ENCODE results near the gene ATOX1.

- TF ChIP-seq, protein P1, sequence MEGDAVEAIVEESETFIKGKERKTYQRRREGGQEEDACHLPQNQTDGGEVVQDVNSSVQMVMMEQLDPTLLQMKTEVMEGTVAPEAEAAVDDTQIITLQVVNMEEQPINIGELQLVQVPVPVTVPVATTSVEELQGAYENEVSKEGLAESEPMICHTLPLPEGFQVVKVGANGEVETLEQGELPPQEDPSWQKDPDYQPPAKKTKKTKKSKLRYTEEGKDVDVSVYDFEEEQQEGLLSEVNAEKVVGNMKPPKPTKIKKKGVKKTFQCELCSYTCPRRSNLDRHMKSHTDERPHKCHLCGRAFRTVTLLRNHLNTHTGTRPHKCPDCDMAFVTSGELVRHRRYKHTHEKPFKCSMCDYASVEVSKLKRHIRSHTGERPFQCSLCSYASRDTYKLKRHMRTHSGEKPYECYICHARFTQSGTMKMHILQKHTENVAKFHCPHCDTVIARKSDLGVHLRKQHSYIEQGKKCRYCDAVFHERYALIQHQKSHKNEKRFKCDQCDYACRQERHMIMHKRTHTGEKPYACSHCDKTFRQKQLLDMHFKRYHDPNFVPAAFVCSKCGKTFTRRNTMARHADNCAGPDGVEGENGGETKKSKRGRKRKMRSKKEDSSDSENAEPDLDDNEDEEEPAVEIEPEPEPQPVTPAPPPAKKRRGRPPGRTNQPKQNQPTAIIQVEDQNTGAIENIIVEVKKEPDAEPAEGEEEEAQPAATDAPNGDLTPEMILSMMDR (conservative IDR thresholded peaks at IDR 0.05; ENCODE audit: low read length): no peak
- no peak for TF ChIP-seq EZH2phosphoT487 (IDR thresholded peaks at IDR 0.05; ENCODE audit: borderline replicate concordance, low read depth, low read length)
Observed at GRCh38 chr5:151795426-151795825, 37.0 kb upstream of the ATOX1 start.

All from OCI-LY7 (cell line).